OCI-LY1 (cell line): ENCODE results near the gene SLAMF9.

Source experiments
- H2AFZ ChIP-seq: fragments of 200-600 bp; sonication (generic), shearing (Covaris generic); 2 replicates; pipeline ENCODE4 v1.6.0; 2014; ENCODE audit warnings: antibody characterized with exemption, mild to moderate bottlenecking, low read length
- H3F3A ChIP-seq: fragments of 200-600 bp; sonication (generic), shearing (Covaris generic); 2 replicates; pipeline ENCODE4 v1.6.0; 2014; ENCODE audit warnings: mild to moderate bottlenecking, antibody characterized with exemption, low read length, moderate library complexity; ENCODE audit not compliant: insufficient read depth
- H3K27ac ChIP-seq: fragments of 200-600 bp; sonication (generic); 2 replicates; pipeline ENCODE4 v1.5.1; 2014; ENCODE audit warnings: low read length, mixed run types, mild to moderate bottlenecking, low read depth; ENCODE audit not compliant: poor library complexity, severe bottlenecking
- H3K27me3 ChIP-seq: fragments of 200-600 bp; sonication (generic); 2 replicates; pipeline ENCODE4 v1.6.0; 2014; ENCODE audit warnings: antibody characterized with exemption, mild to moderate bottlenecking, low read length, moderate library complexity; ENCODE audit not compliant: insufficient read depth
- H3K36me3 ChIP-seq: fragments of 200-600 bp; sonication (generic); 2 replicates; pipeline ENCODE4 v1.6.1; 2014; ENCODE audit warnings: mild to moderate bottlenecking, antibody characterized with exemption, low read length, moderate library complexity, mixed read lengths; ENCODE audit not compliant: insufficient read depth
- H3K4me1 ChIP-seq: fragments of 200-600 bp; sonication (generic); 2 replicates; pipeline ENCODE4 v1.5.1; 2014; ENCODE audit warnings: mild to moderate bottlenecking, low read length, moderate library complexity; ENCODE audit not compliant: insufficient read depth, severe bottlenecking
- H3K4me2 ChIP-seq: fragments of 200-600 bp; sonication (generic), shearing (Covaris generic); 2 replicates; pipeline ENCODE4 v1.6.1; 2014; ENCODE audit warnings: low read length
- H3K4me3 ChIP-seq: fragments of 200-600 bp; sonication (generic); 2 replicates; pipeline ENCODE4 v1.5.1; 2014; ENCODE audit warnings: low read length, low read depth, mild to moderate bottlenecking, mixed read lengths; ENCODE audit not compliant: poor library complexity, severe bottlenecking
- H3K79me2 ChIP-seq: fragments of 200-600 bp; shearing (Covaris generic); 2 replicates; pipeline ENCODE4 v1.6.1; 2016; ENCODE audit warnings: mixed run types, low read length, mixed read lengths; ENCODE audit not compliant: insufficient read depth
- H3K9ac ChIP-seq: fragments of 200-600 bp; sonication (generic), shearing (Covaris generic); 2 replicates; pipeline ENCODE4 v1.6.1; 2014; ENCODE audit warnings: mild to moderate bottlenecking, low read length, mixed read lengths
- H3K9me2 ChIP-seq: fragments of 200-600 bp; sonication (generic), shearing (Covaris generic); 2 replicates; pipeline ENCODE4 v1.6.1; 2014; ENCODE audit warnings: low read depth, mild to moderate bottlenecking, low read length, mixed read lengths
- H3K9me3 ChIP-seq: fragments of 200-600 bp; shearing (Covaris generic); 2 replicates; pipeline ENCODE4 v1.6.1; 2014; ENCODE audit warnings: low read length, mixed read lengths
- H4K20me1 ChIP-seq: fragments of 200-600 bp; sonication (generic), shearing (Covaris generic); 2 replicates; pipeline ENCODE4 v1.6.0; 2016; ENCODE audit warnings: mild to moderate bottlenecking, low read length; ENCODE audit not compliant: insufficient read depth
- EZH2 ChIP-seq: fragments of 200-600 bp; sonication (generic), shearing (Covaris generic); IDR thresholded peaks from 2 replicates; pipeline ENCODE4 v1.8.0; 2017; ENCODE audit warnings: borderline replicate concordance, mixed run types, mild to moderate bottlenecking, antibody characterized with exemption, low read length, moderate library complexity, mixed read lengths
- TF ChIP-seq, protein P1 (sequence below): fragments of 200-600 bp; sonication (generic), shearing (Covaris generic); IDR thresholded peaks from 2 replicates; pipeline ENCODE4 v1.5.1; 2017; ENCODE audit warnings: mild to moderate bottlenecking, antibody characterized with exemption, low read length, moderate library complexity, mixed read lengths

The SLAMF9 gene

DNA sequence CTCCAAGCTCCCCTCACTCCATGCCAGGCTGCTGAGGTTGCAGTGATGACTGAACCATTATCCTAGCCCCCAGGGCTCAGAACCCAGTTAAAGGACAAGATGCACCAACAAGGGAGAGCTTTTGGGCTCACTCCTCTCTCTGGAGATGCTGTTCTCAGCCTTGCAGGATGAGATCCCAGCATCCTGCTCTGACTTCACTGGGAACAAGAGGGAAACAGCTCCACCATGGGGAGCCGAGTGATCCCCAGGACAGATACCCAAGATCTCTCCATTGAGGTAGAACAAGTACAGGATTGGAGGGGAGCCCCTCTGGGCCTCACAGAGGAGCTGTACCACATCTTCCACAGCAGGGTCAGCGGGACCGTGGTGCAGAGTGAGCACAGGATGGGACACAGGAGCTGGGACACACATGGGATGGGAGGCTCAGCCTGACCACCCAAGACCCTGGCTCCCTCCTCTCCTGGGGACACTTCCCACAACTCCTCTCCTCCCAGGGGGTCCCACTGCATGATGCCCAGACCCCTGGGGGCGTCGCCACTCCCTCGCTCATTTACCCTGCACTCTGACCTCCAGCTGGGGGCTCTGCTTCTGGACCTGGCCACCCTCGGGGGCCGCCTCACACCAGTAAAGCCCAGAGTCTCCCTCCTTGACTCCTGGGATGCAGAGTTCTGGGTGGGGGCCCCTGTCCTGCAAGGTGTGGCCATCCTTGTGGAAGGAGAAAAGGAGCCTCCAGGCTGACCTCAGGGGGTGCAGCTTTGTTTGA, 18.6 kb upstream of the SLAMF9 start:
- H3K4me1 ChIP-seq = no peaks in the 10 kb centered on the region
- H3K27me3 ChIP-seq = peaks cover 6% of the 10 kb centered on the region; the same call in 1 of the 2 replicates
- no peaks in the 10 kb centered on the region for H3F3A ChIP-seq
- no peak overlapping the region for H3K4me3 ChIP-seq
- no peaks in the 10 kb centered on the region for H4K20me1 ChIP-seq
- H3K9me2 ChIP-seq = no peaks in the 10 kb centered on the region
- no peaks in the 10 kb centered on the region for H3K9me3 ChIP-seq
- H3K4me2 ChIP-seq = no peak overlapping the region
- H2AFZ ChIP-seq = no peak overlapping the region
- H3K79me2 ChIP-seq = no peaks in the 10 kb centered on the region
- no peaks in the 10 kb centered on the region for H3K36me3 ChIP-seq
- no peak overlapping the region for H3K9ac ChIP-seq
- TF ChIP-seq, protein P1, sequence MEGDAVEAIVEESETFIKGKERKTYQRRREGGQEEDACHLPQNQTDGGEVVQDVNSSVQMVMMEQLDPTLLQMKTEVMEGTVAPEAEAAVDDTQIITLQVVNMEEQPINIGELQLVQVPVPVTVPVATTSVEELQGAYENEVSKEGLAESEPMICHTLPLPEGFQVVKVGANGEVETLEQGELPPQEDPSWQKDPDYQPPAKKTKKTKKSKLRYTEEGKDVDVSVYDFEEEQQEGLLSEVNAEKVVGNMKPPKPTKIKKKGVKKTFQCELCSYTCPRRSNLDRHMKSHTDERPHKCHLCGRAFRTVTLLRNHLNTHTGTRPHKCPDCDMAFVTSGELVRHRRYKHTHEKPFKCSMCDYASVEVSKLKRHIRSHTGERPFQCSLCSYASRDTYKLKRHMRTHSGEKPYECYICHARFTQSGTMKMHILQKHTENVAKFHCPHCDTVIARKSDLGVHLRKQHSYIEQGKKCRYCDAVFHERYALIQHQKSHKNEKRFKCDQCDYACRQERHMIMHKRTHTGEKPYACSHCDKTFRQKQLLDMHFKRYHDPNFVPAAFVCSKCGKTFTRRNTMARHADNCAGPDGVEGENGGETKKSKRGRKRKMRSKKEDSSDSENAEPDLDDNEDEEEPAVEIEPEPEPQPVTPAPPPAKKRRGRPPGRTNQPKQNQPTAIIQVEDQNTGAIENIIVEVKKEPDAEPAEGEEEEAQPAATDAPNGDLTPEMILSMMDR = no peak
- TF ChIP-seq EZH2 = no peak
- H3K27ac ChIP-seq = no peak overlapping the region

DNA sequence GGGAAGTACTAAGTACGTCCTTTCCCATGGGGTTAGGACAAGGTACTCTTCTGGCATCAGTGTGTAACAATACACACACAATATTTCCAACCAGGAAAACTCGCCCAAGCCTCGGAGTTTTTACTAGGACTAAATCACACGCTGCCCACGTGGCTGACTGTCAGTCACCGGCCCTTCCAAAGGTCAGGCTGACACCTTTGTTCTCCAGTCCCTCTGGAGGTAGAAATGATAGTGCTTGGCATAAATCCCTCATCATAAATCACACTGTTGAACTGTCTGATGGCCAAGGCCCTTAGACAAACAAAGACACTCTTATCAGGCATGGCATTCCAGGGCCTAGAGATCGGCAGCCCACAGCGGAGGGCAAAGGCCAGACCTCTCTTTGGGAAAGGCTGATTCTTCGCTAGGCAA, 16.9 kb upstream of the SLAMF9 start:
- H3K4me2 ChIP-seq = no peak overlapping the region
- no peak overlapping the region for H3K9ac ChIP-seq
- H3K27me3 ChIP-seq = peaks cover 6% of the 10 kb centered on the region; the same call in 1 of the 2 replicates
- H3K4me3 ChIP-seq = no peak overlapping the region
- H3K9me3 ChIP-seq = no peaks in the 10 kb centered on the region
- TF ChIP-seq, protein P1 = no peak
- no peak for TF ChIP-seq EZH2
- H3F3A ChIP-seq = no peaks in the 10 kb centered on the region
- no peak overlapping the region for H2AFZ ChIP-seq
- no peaks in the 10 kb centered on the region for H3K4me1 ChIP-seq
- H3K27ac ChIP-seq = no peak overlapping the region
- H3K36me3 ChIP-seq = no peaks in the 10 kb centered on the region
- no peaks in the 10 kb centered on the region for H3K9me2 ChIP-seq
- H3K79me2 ChIP-seq = no peaks in the 10 kb centered on the region
- no peaks in the 10 kb centered on the region for H4K20me1 ChIP-seq

DNA sequence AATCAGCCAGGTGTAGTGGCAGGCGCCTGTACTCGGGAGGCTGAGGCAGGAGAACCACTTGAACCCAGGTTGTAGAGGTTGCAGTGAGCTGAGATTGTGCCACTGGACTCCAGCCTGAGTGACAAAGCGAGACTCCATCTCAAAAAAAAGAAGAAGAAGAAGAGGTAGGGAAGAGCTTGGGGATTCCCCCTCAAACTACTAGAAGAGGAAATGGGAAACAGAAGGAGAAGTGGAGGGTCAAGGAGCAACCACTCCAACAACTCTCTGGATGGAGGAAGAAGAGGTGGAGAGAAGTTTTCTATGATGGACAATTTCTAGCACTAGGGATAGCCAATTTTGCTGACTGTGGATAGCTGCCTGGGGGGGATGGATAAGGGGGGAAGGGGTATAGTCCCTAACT, 14.9 kb upstream of the SLAMF9 start:
- Histone ChIP-seq H3K4me2 (no peak overlapping the region), H3K79me2 (no peaks in the 10 kb centered on the region), H3K9me2 (no peaks in the 10 kb centered on the region), H3F3A (no peaks in the 10 kb centered on the region), H3K27me3 (peaks cover 6% of the 10 kb centered on the region; the same call in 1 of the 2 replicates), H4K20me1 (no peaks in the 10 kb centered on the region), H3K36me3 (no peaks in the 10 kb centered on the region), H3K4me1 (no peaks in the 10 kb centered on the region), H3K4me3 (no peak overlapping the region), H2AFZ (no peak overlapping the region), H3K27ac (no peak overlapping the region), H3K9me3 (no peaks in the 10 kb centered on the region), H3K9ac (no peak overlapping the region)
- no peak for TF ChIP-seq EZH2

DNA sequence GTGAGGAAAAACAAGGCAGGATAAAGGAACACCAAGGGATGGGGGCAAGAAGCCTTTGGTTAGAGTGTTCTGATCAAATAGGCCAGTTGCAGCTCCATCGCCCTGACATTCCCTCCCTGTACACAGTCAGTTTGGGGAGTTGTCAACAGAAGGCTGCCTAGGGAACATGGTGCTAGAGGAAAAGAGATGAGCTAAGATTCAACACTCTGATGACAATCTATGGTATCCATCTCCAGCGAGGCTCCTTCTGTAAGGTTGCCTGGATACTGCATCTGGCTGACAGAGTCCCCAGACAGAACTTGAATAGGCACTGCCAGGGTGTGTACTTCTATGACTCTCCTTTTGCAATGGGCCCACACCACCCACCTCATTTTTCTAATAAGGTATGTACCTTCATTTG, 11.2 kb upstream of the SLAMF9 start:
- no peak overlapping the region for H3K4me2 ChIP-seq
- TF ChIP-seq, protein P1 = no peak
- no peak for TF ChIP-seq EZH2
- no peaks in the 10 kb centered on the region for H3K36me3 ChIP-seq
- no peaks in the 10 kb centered on the region for H3F3A ChIP-seq
- H3K9me3 ChIP-seq = no peaks in the 10 kb centered on the region
- no peaks in the 10 kb centered on the region for H3K79me2 ChIP-seq
- H2AFZ ChIP-seq = no peak overlapping the region
- no peaks in the 10 kb centered on the region for H3K9me2 ChIP-seq
- no peak overlapping the region for H3K4me3 ChIP-seq
- H3K27ac ChIP-seq = no peak overlapping the region
- H3K9ac ChIP-seq = no peak overlapping the region
- H4K20me1 ChIP-seq = no peaks in the 10 kb centered on the region
- H3K27me3 ChIP-seq = peaks cover 5% of the 10 kb centered on the region; the same call in 1 of the 2 replicates
- H3K4me1 ChIP-seq = no peaks in the 10 kb centered on the region
